HG03108 (cell line): ENCODE results near the gene ADRM1.

ENCODE experiments used
- ATAC-seq: cut with Tn5 transposase; IDR thresholded peaks from one replicate; pipeline ENCODE4 v1.9.1; 2021; ENCODE audit warnings: moderate library complexity; ENCODE audit not compliant: unreplicated experiment

Gene ADRM1

GRCh38 chr20:62302341-62303061 lies at the start of gene ADRM1:
TSS of gene ADRM1 (plus strand) at chr20:62302997. CDS start at chr20:62303569, 572 bp downstream.
- peak; percentile 79 for ATAC-seq

GRCh38 chr20:62253398-62253797 lies 49.4 kb upstream of the ADRM1 start:
- ATAC-seq: no peak

- no peak for ATAC-seq
Observed at GRCh38 chr20:62254021-62254724, 48.6 kb upstream of the ADRM1 start.

- no peak for ATAC-seq
Observed at GRCh38 chr20:62255976-62256375, 46.8 kb upstream of the ADRM1 start.

GRCh38 chr20:62258499-62259293 lies 44.1 kb upstream of the ADRM1 start:
- ATAC-seq: no peak

- ATAC-seq: no peak
Observed at GRCh38 chr20:62259294-62259565, 43.6 kb upstream of the ADRM1 start.

- no peak for ATAC-seq
Observed at GRCh38 chr20:62262064-62262463, 40.7 kb upstream of the ADRM1 start.

- no peak for ATAC-seq
Observed at GRCh38 chr20:62263396-62263795, 39.4 kb upstream of the ADRM1 start.

GRCh38 chr20:62265365-62265764 lies 37.4 kb upstream of the ADRM1 start:
- no peak for ATAC-seq

GRCh38 chr20:62266340-62266739 lies 36.5 kb upstream of the ADRM1 start:
- no peak for ATAC-seq

- ATAC-seq: no peak
Observed at GRCh38 chr20:62266851-62267250, 35.9 kb upstream of the ADRM1 start.

GRCh38 chr20:62267543-62267942 lies 35.3 kb upstream of the ADRM1 start:
- no peak for ATAC-seq

- no peak for ATAC-seq
Observed at GRCh38 chr20:62268228-62268900, 34.4 kb upstream of the ADRM1 start.

GRCh38 chr20:62269378-62269777 lies 33.4 kb upstream of the ADRM1 start:
- no peak for ATAC-seq

- no peak for ATAC-seq
Observed at GRCh38 chr20:62269871-62270270, 32.9 kb upstream of the ADRM1 start.

GRCh38 chr20:62272200-62272599 lies 30.6 kb upstream of the ADRM1 start:
- ATAC-seq: no peak

- no peak for ATAC-seq
Observed at GRCh38 chr20:62273416-62273815, 29.4 kb upstream of the ADRM1 start.

- no peak for ATAC-seq
Observed at GRCh38 chr20:62274332-62274950, 28.4 kb upstream of the ADRM1 start.

- ATAC-seq: no peak
Observed at GRCh38 chr20:62275219-62275618, 27.6 kb upstream of the ADRM1 start.

- no peak for ATAC-seq
Observed at GRCh38 chr20:62276439-62276838, 26.4 kb upstream of the ADRM1 start.

- no peak for ATAC-seq
Observed at GRCh38 chr20:62277253-62277652, 25.5 kb upstream of the ADRM1 start.
